Spleen (tissue), 11 donors: ENCODE data around the gene AQP9. TPM values are rescaled to one million over a fixed set of nuclear protein-coding genes. Genes with fewer than 3 reads are reported as not detected.

Source experiments
- DNase-seq: peaks from one replicate; pipeline ENCODE4 v3.0.0-alpha.2; 2020
- H3K27ac ChIP-seq, 8 donors: fragments of 200-600 bp; sonication (generic) in 7 of 8; 1 replicate in 4 of 8; 2 replicates in 4 of 8; pipeline versions ENCODE4 v1.5.0 to v1.8.0; 2016 to 2021; ENCODE audit warnings: inconsistent platforms in 4 of 8, mild to moderate bottlenecking in 4 of 8, moderate library complexity in 1 of 8
- H3K27me3 ChIP-seq, 7 donors: fragments of 200-600 bp; sonication (generic) in 6 of 7; replicated peaks in 1 of 7; 1 replicate in 4 of 7; 2 replicates in 3 of 7; pipeline versions ENCODE4 v1.5.0 to v1.8.0; 2016 to 2021; ENCODE audit warnings: inconsistent platforms in 3 of 7, mild to moderate bottlenecking in 1 of 7
- H3K36me3 ChIP-seq, 6 donors: fragments of 200-600 bp; sonication (generic) in 5 of 6; 1 replicate in 4 of 6; 2 replicates in 2 of 6; pipeline versions ENCODE4 v1.5.0 to v1.8.0; 2016 to 2021; ENCODE audit warnings: inconsistent platforms in 2 of 6
- H3K4me1 ChIP-seq, 6 donors: fragments of 200-600 bp; sonication (generic) in 5 of 6; 1 replicate in 3 of 6; 2 replicates in 3 of 6; pipeline versions ENCODE4 v1.5.0 to v1.8.0; 2016 to 2021; ENCODE audit warnings: inconsistent platforms in 3 of 6
- H3K4me3 ChIP-seq, 8 donors: fragments of 200-600 bp; sonication (generic) in 7 of 8; 1 replicate in 4 of 8; 2 replicates in 4 of 8; pipeline versions ENCODE4 v1.5.0 to v1.8.0; 2016 to 2021; ENCODE audit warnings: inconsistent platforms in 4 of 8, mild to moderate bottlenecking in 4 of 8, moderate library complexity in 2 of 8
- H3K9me3 ChIP-seq, 8 donors: fragments of 200-600 bp; sonication (generic) in 7 of 8; 1 replicate in 4 of 8; 2 replicates in 4 of 8; pipeline versions ENCODE4 v1.5.0 to v1.8.0; 2016 to 2021; ENCODE audit warnings: inconsistent platforms in 4 of 8
- CTCF ChIP-seq, 11 experiments: fragments of 200-600 bp in 7 of 11; fragments of 450-650 bp in 4 of 11; sonication (generic) in 4 of 11; IDR thresholded peaks in 8 of 11; conservative IDR thresholded peaks in 3 of 11; 1 replicate in 7 of 11; 2 replicates in 4 of 11; pipeline versions ENCODE4 v1.4.0 to v1.8.0; 2016 to 2021; ENCODE audit warnings: antibody characterized with exemption in 11 of 11, inconsistent platforms in 4 of 11, mild to moderate bottlenecking in 1 of 11
- POLR2A ChIP-seq, 3 donors: fragments of 450-650 bp; IDR thresholded peaks; one replicate each; pipeline ENCODE4 v1.5.1; 2017; ENCODE audit warnings: antibody characterized with exemption in 3 of 3, mild to moderate bottlenecking in 1 of 3
- POLR2AphosphoS5 ChIP-seq, 3 donors: sonication (generic); formaldehyde crosslinking; IDR thresholded peaks; one replicate each; pipeline ENCODE4 v1.5.1; 2017; ENCODE audit warnings: antibody characterized with exemption in 3 of 3
- WGBS, 5 donors: extraction: QIAGEN DNeasy Blood & Tissue Kit in 3 of 5; methylation state at CpG; one replicate each; pipeline versions ENCODE4 v1.1.5 to v1.1.7; 2013 to 2018; 5-methylcytosine and 5-hydroxymethylcytosine counted together
- intact Hi-C: fragments of 100-400 bp; cut with DNase I; formaldehyde crosslinking; loops from one replicate; pipeline ENCODE4 v1.15.0; 2023; ENCODE audit warnings: low total_unique reads
- polyA plus RNA-seq, 3 donors: library from polyadenylated mRNA; stranded (reverse); fragments of 200-250 nt; gene quantifications; one replicate each; pipeline ENCODE4 v1.2.1, GENCODE V29; 2013
- total RNA-seq, 7 donors: library from RNA; depleted of rRNA in 3 of 7; stranded (reverse); fragments of >200 nt in 3 of 7; fragmentation: NEBNext Ultra II Directional in 4 of 7; extraction: Animal tissue kit (Norgen Biotek cat#: 25700) in 4 of 7; gene quantifications; one replicate each; pipeline versions ENCODE4 v1.1.0 to v1.2.1, GENCODE V29; 2016 to 2021
- donor health status: healthy with polysubstance abuse.
- donor health status: DM: no; HTN: no; CAD: no; lungs with moderate emphysema.
- donor health status: DM: no; HTN: no; CAD: no.
- donor health status: Bipolar disorder and iron deficiency.
- donor health status: healthy.
- donor health status: DM: no; HTN: no; CAD: no.
- donor health status: DM: yes; HTN: yes; CAD: no.

Gene AQP9
- total and polyA plus RNA-seq, 10 donors, result 1.2 to 182 (median 50.0) TPM

GRCh38 chr15:58175955-58176354, 37.8 kb downstream of the AQP9 start:
- Histone ChIP-seq H3K27me3 (peaks cover 0 to 14% (median 0%) of the 10 kb centered on the region in 7 donors), H3K36me3 (peaks cover 0 to 96% (median 0%) of the 10 kb centered on the region in 6 donors), H3K9me3 (no peaks in the 10 kb centered on the region), H3K4me3 (no peak overlapping the region), H3K4me1 (no peaks in the 10 kb centered on the region), H3K27ac (no peak overlapping the region)
- WGBS, 5 donors, result 83 to 89% (median 88%) methylated on average over 4 of the region's 4 CpGs
- TF ChIP-seq POLR2AphosphoS5 (IDR thresholded peaks at IDR 0.05), result no peak
- no peak for TF ChIP-seq POLR2A (IDR thresholded peaks at IDR 0.05)
- no peak for TF ChIP-seq CTCF (IDR thresholded peaks at IDR 0.05 in 8 of 11, conservative IDR thresholded peaks at IDR 0.05 in 3 of 11)
- no peak for DNase-seq
- intact Hi-C loops, result no loop called here

- no peaks in the 10 kb centered on the region for H3K9me3 ChIP-seq
- H3K4me1 ChIP-seq, result no peaks in the 10 kb centered on the region
- DNase-seq, result no peak
- H3K36me3 ChIP-seq, result peaks cover 0 to 96% (median 0%) of the 10 kb centered on the region in 6 donors
- no peak for TF ChIP-seq POLR2AphosphoS5 (IDR thresholded peaks at IDR 0.05)
- TF ChIP-seq POLR2A (IDR thresholded peaks at IDR 0.05), result no peak
- no peak for TF ChIP-seq CTCF (IDR thresholded peaks at IDR 0.05 in 8 of 11, conservative IDR thresholded peaks at IDR 0.05 in 3 of 11)
- 44 to 94% (median 92%) methylated on average over 1 of the region's 1 CpG for WGBS, 5 donors
- H3K4me3 ChIP-seq, result no peak overlapping the region
- H3K27ac ChIP-seq, result peak overlapping the region in 1 of 8 donors; percentile 31
- H3K27me3 ChIP-seq, result peaks cover 0 to 16% (median 0%) of the 10 kb centered on the region in 7 donors
- intact Hi-C loops, result no loop called here
Measured at GRCh38 chr15:58178668-58179067, 40.5 kb downstream of the AQP9 start.

GRCh38 chr15:58179206-58179605, 41.0 kb downstream of the AQP9 start:
- TF ChIP-seq POLR2A (IDR thresholded peaks at IDR 0.05) (no peak), CTCF (IDR thresholded peaks at IDR 0.05 in 8 of 11, conservative IDR thresholded peaks at IDR 0.05 in 3 of 11) (no peak), POLR2AphosphoS5 (IDR thresholded peaks at IDR 0.05) (no peak)
- no peaks in the 10 kb centered on the region for H3K9me3 ChIP-seq
- WGBS, 5 donors, result 88 to 91% (median 91%) methylated on average over 7 of the region's 7 CpGs
- peak overlapping the region in 3 of 8 donors; percentile 31 to 43 (median 31) for H3K27ac ChIP-seq
- intact Hi-C loops, result no loop called here
- H3K36me3 ChIP-seq, result peaks cover 0 to 96% (median 0%) of the 10 kb centered on the region in 6 donors
- peaks cover 0 to 16% (median 0%) of the 10 kb centered on the region in 7 donors for H3K27me3 ChIP-seq
- H3K4me1 ChIP-seq, result no peaks in the 10 kb centered on the region
- no peak overlapping the region for H3K4me3 ChIP-seq
- no peak for DNase-seq

- 45 to 61% (median 51%) methylated on average over 8 of the region's 8 CpGs for WGBS, 5 donors
- intact Hi-C loops, result loop anchor here (5.0 to 10.0 kb wide), 2 partner anchors 135 to 313 kb away; no protein-coding TSS in a partner anchor
- H3K27ac ChIP-seq, result peak overlapping the region in 4 of 8 donors; percentile 15 to 43 (median 36)
- H3K36me3 ChIP-seq, result peaks cover 0 to 96% (median 0%) of the 10 kb centered on the region in 6 donors
- TF ChIP-seq POLR2AphosphoS5 (IDR thresholded peaks at IDR 0.05), result peak in 1 of 3 donors; percentile 48
- TF ChIP-seq POLR2A (IDR thresholded peaks at IDR 0.05), result no peak
- H3K4me1 ChIP-seq, result no peaks in the 10 kb centered on the region
- DNase-seq, result no peak
- H3K9me3 ChIP-seq, result no peaks in the 10 kb centered on the region
- H3K27me3 ChIP-seq, result peaks cover 0 to 16% (median 0%) of the 10 kb centered on the region in 7 donors
- H3K4me3 ChIP-seq, result no peak overlapping the region
Measured at GRCh38 chr15:58179741-58180381, 41.7 kb downstream of the AQP9 start.
